ENCODE results near the gene TBC1D8.
A peak's percentile ranks its signal among the peaks of the same experiment; 100 is the strongest.

The TBC1D8 gene

DNA sequence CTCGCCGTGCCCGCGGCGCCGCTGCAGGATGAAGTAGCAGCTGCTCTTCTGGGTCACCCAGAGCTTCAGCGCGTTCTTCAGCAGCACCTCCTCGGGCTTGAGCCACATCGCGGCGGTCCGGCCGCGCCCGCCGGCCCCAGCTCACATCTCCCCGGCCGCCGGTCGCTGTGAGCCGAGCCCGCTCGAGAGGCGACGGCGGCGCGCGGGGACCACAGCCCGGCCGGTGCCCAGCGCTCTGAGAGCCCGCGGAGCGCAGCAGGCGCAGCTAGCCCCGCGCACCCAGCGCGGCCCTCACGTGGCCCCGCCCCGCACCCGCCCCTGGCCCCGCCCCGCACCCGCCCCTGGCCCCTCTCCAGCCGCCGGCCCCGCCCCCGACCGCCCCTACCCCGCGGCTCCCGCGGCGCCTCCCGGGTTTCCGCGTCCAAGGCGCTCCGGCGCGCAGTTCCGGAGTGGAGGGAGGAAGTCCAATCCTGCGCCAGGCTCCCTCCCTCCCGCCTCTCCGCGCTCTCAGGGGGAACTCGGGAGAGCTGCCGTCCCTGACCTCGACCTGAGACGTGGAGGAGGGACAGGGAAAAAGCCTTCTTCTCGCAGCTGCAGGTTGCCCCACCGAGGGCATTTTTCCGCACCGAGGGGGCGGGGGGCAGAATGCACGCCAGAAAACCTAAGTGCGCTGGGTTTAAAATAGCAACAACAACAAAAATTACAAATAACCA, at the start of gene TBC1D8:
Gene TBC1D8, minus strand, starts transcription at position 237 of the 713 bp plus-strand sequence. Its CDS starts 129 bp downstream, at position 108.
- H3K4me3 ChIP-seq (ENCODE audit: low read depth, low read length): peak within 1 kb of the TSS; percentile 68
- TF ChIP-seq, protein P1, sequence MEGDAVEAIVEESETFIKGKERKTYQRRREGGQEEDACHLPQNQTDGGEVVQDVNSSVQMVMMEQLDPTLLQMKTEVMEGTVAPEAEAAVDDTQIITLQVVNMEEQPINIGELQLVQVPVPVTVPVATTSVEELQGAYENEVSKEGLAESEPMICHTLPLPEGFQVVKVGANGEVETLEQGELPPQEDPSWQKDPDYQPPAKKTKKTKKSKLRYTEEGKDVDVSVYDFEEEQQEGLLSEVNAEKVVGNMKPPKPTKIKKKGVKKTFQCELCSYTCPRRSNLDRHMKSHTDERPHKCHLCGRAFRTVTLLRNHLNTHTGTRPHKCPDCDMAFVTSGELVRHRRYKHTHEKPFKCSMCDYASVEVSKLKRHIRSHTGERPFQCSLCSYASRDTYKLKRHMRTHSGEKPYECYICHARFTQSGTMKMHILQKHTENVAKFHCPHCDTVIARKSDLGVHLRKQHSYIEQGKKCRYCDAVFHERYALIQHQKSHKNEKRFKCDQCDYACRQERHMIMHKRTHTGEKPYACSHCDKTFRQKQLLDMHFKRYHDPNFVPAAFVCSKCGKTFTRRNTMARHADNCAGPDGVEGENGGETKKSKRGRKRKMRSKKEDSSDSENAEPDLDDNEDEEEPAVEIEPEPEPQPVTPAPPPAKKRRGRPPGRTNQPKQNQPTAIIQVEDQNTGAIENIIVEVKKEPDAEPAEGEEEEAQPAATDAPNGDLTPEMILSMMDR (IDR thresholded peaks at IDR 0.05; ENCODE audit: control insufficient read depth, extremely low read depth, insufficient read depth): no peak
- DNase-seq (ENCODE audit: low read depth): no peak

DNA sequence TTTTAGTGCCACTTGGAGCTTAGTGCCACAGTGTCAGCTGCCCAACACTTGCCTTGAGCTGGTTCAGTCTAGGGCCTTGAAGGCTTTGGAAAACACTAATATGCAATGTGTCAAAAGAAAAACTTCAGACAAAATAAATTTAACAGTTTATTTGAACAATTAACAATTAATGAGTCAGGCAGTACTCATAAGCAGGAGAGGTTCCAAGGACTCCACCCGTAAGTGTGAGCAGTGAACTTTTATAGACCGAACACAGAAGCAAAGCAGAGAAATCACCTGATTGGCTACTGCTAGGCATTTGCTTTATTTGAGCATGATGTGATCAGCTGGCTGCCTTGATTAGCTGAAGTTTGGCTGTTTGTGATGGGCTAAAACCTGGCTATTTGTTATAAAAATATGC, 49.5 kb upstream of the TBC1D8 start:
- H3K4me3 ChIP-seq (ENCODE audit: low read depth, low read length): no peak overlapping the region
- DNase-seq (ENCODE audit: low read depth): peak; percentile 28
- TF ChIP-seq, protein P1 (IDR thresholded peaks at IDR 0.05; ENCODE audit: control insufficient read depth, extremely low read depth, insufficient read depth): no peak

DNA sequence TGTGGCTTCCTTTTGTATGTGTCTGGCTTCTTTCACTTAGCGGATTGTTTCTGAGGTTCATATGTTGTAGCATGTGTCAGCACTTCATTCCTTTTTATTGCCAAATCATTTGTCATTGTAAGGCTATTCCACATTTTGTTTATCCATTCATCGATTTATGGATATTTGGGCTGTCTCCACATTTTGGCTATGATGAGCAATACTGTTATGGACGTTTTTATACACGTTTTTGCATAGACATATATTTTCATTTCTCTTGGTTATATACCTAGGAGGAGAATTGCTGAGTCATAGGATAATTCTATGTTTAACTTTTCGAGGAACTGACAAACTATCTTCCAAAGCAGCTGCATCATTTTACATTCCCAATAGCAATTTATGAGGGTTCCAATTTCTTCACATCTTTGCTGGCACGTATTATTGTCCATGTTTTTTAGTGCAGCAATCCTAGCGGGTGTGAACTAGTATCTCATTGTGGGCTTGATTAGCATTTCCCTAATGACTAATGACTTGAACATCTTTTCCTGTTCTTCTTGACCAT, 48.1 kb upstream of the TBC1D8 start:
- no peak for DNase-seq (ENCODE audit: low read depth)
- TF ChIP-seq, protein P1 (IDR thresholded peaks at IDR 0.05; ENCODE audit: control insufficient read depth, extremely low read depth, insufficient read depth): no peak
- H3K4me3 ChIP-seq (ENCODE audit: low read depth, low read length): no peak overlapping the region

DNA sequence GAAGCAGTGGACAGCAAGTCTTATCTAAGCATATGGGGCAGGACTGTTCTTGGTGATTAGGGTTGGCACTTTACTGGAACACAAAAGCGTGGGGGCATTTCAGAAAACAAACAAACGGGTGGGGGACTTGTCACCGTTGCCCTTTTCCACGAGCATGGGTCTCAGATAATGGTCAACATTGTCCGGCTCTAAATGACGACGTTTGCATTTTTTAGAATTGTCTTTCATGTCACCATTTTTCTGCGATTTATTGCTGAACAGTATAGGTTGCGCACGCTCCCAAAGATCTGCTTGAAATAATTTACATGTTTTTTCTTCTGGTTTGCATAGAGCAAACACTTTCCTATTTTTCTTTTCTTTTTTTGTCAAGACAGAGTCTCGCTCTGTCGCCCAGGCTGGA, 46.6 kb upstream of the TBC1D8 start:
- no peak overlapping the region for H3K4me3 ChIP-seq (ENCODE audit: low read depth, low read length)
- TF ChIP-seq, protein P1 (IDR thresholded peaks at IDR 0.05; ENCODE audit: control insufficient read depth, extremely low read depth, insufficient read depth): no peak
- DNase-seq (ENCODE audit: low read depth): no peak

DNA sequence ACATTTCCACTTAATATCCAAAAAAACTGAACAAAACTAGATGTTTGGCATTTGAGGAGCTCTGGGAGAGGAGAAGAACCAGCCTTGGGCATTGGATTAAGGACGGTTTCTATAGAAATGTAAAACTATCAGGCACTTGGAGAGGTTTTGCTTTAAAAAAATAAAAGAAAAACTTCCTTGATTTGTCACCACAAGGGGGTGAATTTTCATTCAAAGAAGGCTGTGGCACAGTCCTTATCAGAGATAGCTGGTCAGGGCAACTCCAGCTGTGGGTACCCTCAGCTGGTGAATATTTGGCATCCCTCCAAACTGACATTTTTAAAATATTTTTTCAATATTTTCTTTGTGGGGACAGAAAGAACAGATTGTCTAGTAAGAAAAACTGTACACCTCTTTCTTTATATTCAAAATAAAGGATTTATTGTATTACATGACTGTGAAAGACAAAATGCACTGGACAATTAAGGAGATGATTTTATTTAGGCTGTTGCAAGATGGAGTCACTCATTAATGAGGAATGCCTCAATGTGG, 46.1 kb upstream of the TBC1D8 start:
- H3K4me3 ChIP-seq (ENCODE audit: low read depth, low read length): no peak overlapping the region
- no peak for DNase-seq (ENCODE audit: low read depth)
- TF ChIP-seq, protein P1 (IDR thresholded peaks at IDR 0.05; ENCODE audit: control insufficient read depth, extremely low read depth, insufficient read depth): no peak

DNA sequence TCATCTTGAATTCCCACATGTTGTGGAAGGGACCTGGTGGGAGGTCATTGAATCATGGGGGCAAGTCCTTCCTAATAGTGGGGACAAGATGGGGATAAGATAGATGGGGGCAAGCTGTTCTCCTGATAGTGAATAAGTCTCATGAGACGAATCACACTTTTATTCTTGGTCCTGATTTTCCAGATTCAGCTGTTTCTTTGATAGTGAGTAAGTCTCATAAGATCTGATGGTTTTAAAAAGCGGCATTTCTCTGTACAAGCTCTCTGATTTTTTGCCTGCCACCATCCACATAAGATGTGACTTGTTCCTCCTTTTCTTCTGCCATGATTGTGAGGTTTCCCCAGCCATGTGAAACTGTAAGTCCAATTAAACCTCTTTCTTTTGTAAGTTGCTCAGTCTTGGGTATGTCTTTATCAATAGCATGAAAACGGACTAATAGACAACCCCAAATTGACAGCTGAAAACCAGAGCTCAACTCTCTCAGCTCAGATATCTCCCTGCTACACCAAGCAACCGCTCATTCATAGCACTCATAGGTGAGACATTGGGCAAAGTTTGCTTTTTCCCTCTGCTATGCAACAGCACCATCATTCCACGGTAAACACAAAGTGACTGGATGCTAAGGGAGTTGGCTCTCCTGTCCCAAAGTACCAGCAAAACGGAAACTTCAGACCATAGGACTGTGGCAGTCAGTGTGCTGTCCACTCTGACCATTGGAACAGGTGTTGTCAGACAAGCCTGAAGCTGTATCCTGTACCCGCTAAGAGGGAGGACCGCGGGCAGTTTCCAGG, 44.9 kb upstream of the TBC1D8 start:
- no peak overlapping the region for H3K4me3 ChIP-seq (ENCODE audit: low read depth, low read length)
- DNase-seq (ENCODE audit: low read depth): no peak
- TF ChIP-seq, protein P1 (IDR thresholded peaks at IDR 0.05; ENCODE audit: control insufficient read depth, extremely low read depth, insufficient read depth): peak; percentile 35; the same call in 1 of the 2 replicates

All from LNCaP clone FGC (cell line).